Measurements from ENCODE around the gene PLP2.

PLP2 gene

DNA sequence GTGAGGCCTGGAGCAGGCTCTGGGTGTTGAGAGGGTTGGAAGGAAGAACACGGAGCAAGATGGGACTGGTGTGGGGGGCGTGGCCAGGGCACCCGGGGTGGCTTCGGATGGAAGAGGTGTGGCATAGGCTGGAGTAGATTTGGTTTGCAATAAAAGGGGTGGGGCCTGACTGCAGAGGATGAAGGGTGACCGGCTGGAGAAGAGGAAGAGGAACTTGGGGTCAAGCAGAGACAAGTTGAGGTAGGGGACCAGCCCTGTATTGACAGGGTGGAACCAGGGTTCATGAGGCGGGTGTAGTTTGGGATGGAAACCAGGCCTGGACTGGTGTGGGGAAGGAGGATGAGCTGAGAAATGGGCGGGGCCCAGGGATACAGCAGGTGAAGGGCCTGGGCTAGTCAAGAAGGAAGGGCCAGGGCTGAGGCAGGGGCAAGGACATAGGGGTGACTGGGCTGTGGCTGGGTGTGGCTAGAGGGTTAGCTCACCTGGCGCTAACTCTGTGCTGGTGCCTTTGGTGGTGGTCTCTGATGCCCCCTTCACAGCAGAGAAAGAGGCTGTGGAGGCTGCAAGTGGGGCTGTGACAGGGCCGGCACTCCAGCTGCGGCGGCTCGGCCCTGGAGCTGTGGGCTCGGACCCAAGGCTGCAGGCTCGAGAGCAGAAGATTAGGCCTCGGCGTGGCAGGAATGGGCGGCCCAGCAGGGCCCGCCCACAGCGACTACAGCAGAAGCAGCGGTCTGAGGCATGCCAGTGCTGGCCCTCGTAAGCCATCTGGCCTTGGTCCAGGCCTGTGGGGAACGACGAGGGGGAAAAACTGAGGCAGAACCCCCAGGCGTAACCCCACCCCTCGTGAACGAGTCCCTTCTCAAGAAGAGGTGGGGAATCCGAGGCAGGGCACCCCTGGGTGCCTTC lies 5.0 kb downstream of the PLP2 start:
- Histone ChIP-seq H3K36me3 (ENCODE audit: control insufficient read depth, insufficient read depth, low read length) (peaks cover 25% of the 10 kb centered on the region), H3K9me3 (ENCODE audit: control insufficient read depth, low read length) (no peaks in the 10 kb centered on the region), H3K4me1 (ENCODE audit: control insufficient read depth, insufficient read depth, low read length, poor library complexity, severe bottlenecking) (no peaks in the 10 kb centered on the region), H3K27ac (ENCODE audit: low read depth, low read length, severe bottlenecking) (no peak overlapping the region), H3K4me3 (ENCODE audit: extremely low read depth, insufficient read depth, low read length, poor library complexity, severe bottlenecking) (no peak overlapping the region)
- WGBS, 2 experiments (ENCODE audit: insufficient coverage in 2 of 2): 90 to 91% methylated on average over 12 to 17 of the region's 27 CpGs

DNA sequence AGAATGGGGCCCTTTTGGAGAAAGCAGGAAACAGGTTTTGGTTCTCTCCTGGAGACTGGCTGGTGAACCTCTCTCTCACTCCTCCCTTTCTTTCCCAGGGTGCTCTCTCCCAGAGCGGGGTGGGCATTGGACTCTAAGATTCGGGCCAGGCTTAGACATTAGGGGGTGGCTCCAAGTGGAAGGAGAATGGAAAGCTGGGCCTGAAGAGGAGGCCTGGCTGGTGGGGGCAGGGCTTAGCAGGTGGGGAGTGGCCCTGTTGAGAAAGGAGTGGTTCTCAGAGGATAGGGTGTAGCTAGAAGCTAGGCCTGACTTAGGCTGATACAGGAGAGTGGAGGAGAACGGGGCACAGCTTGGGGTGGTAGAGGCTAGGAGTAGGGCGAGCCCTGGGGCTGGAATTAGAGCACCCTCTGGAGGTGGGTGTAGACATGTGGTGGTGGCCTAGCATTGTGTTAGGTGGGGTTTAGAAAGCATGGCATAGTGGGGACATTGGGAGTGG lies 5.7 kb downstream of the PLP2 start:
- Histone ChIP-seq H3K4me1 (ENCODE audit: control insufficient read depth, insufficient read depth, low read length, poor library complexity, severe bottlenecking) (no peaks in the 10 kb centered on the region), H3K4me3 (ENCODE audit: extremely low read depth, insufficient read depth, low read length, poor library complexity, severe bottlenecking) (no peak overlapping the region), H3K36me3 (ENCODE audit: control insufficient read depth, insufficient read depth, low read length) (peaks cover 25% of the 10 kb centered on the region), H3K27ac (ENCODE audit: low read depth, low read length, severe bottlenecking) (no peak overlapping the region), H3K9me3 (ENCODE audit: control insufficient read depth, low read length) (no peaks in the 10 kb centered on the region)
- no CpG with 5 or more reads among the region's 4 CpGs for WGBS, 2 experiments (ENCODE audit: insufficient coverage in 2 of 2)

DNA sequence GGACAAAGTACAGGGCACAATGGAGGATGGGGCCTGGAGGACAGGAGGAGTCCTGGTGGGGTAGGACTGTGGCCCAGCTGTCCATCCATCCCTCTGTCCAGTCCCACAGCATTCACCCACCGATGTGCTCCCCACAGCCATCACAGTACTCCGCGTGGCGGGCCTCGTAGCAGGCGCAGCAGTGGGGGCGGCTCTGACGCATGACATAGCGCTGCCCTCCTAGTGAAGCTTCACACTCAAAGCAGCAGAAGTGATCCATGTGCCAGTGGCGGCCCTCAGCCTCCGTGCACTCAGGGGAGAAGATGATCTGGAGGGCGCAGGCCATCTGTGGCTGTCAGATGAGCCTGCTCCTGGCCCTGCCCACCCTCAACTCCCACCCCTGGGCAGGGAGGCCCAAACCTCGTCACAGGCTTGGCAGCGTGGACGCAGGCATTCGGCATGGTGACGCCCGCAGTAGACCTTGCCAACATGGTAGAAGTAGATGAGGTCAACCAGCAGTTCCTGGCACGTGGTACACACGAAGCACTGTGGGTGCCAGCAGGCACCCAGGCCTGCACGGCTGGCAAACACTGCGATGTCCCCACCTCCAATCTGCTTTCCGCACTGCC lies 6.3 kb downstream of the PLP2 start:
- Histone ChIP-seq H3K4me3 (ENCODE audit: extremely low read depth, insufficient read depth, low read length, poor library complexity, severe bottlenecking) (no peak overlapping the region), H3K9me3 (ENCODE audit: control insufficient read depth, low read length) (no peaks in the 10 kb centered on the region), H3K4me1 (ENCODE audit: control insufficient read depth, insufficient read depth, low read length, poor library complexity, severe bottlenecking) (no peaks in the 10 kb centered on the region), H3K27ac (ENCODE audit: low read depth, low read length, severe bottlenecking) (no peak overlapping the region), H3K36me3 (ENCODE audit: control insufficient read depth, insufficient read depth, low read length) (peaks cover 27% of the 10 kb centered on the region)
- 95 to 100% methylated on average over 9 to 10 of the region's 23 CpGs for WGBS, 2 experiments (ENCODE audit: insufficient coverage in 2 of 2)

DNA sequence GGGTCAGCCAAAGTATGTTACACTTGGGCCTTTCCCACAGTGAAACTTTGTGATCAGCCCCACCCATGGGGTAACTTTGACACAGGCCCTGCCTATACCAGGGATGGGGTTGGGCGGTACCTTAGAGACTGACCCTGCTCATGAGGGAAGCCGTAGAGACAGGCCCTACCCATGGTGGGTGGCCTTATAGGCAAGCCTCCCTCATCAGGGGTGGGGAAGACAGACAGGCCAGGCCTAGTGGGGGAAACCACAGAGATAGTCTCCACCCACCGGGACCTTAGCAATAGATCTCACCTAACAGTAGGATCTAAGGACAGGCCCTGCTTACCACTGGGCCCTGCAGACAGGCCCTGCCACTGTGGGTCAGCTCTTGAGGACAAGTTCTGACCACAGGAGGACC lies 6.8 kb downstream of the PLP2 start:
- WGBS, 2 experiments (ENCODE audit: insufficient coverage in 2 of 2): no CpG with 5 or more reads among the region's 3 CpGs
- Histone ChIP-seq H3K4me3 (ENCODE audit: extremely low read depth, insufficient read depth, low read length, poor library complexity, severe bottlenecking) (no peak overlapping the region), H3K4me1 (ENCODE audit: control insufficient read depth, insufficient read depth, low read length, poor library complexity, severe bottlenecking) (no peaks in the 10 kb centered on the region), H3K9me3 (ENCODE audit: control insufficient read depth, low read length) (no peaks in the 10 kb centered on the region), H3K36me3 (ENCODE audit: control insufficient read depth, insufficient read depth, low read length) (peaks cover 31% of the 10 kb centered on the region), H3K27ac (ENCODE audit: low read depth, low read length, severe bottlenecking) (no peak overlapping the region)

DNA sequence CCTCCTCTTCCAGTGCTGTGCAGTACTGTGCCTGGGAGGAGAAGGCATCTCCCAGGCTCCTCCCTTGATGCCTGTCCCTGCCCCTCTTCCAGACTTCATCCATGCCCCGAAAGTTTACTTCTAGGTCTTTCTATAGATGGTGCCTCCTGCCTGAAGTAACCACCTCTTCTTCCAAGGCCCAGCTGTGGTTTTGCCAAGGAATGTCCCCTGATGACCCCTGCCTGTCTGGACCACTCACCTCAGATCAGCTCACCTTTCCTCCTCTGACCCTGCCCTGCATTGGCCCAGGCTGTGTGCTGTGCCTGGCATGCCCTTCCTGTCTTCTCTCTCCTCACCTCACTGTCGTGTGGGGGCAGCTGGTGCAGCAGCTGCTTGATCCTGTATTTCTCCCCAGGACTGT lies 7.7 kb downstream of the PLP2 start:
- Histone ChIP-seq H3K27ac (ENCODE audit: low read depth, low read length, severe bottlenecking) (no peak overlapping the region), H3K36me3 (ENCODE audit: control insufficient read depth, insufficient read depth, low read length) (peaks cover 31% of the 10 kb centered on the region), H3K4me3 (ENCODE audit: extremely low read depth, insufficient read depth, low read length, poor library complexity, severe bottlenecking) (no peak overlapping the region), H3K9me3 (ENCODE audit: control insufficient read depth, low read length) (no peaks in the 10 kb centered on the region), H3K4me1 (ENCODE audit: control insufficient read depth, insufficient read depth, low read length, poor library complexity, severe bottlenecking) (peaks cover 5% of the 10 kb centered on the region)
- 100% methylated on average over 1 of the region's 2 CpGs; no CpG with 5 or more reads in 1 of the 2 experiments for whole genome bisulfite sequencing, 2 experiments (ENCODE audit: insufficient coverage in 2 of 2)

DNA sequence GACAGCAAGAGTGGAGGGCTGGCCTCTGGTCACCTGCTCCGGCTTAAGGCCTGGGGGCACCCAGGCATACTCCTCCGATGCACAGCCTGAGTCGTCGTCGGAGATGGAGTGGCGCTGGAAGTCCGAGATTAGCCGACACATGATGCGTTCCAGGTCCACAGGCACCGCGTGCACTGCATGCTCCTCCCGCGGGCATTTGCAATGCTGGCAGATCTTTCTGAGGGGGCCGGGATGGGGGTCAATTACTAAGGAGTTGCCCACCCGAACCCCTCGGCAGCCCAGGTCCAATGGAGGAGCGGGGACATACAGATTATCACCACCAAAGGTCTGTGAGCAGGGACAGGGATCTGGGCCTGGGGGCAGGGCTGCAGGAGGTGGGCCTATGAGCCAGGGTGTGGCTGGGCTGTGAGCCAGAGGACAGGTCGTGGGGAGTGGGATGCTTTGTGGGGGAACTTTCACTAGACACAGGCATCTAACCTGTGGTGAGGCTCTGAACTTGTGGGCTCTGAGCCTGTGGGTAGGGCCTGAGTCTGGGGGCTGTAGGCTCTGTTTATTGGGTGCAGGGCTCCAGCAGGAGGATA lies 12.1 kb downstream of the PLP2 start:
- H3K27ac ChIP-seq (ENCODE audit: low read depth, low read length, severe bottlenecking): no peak overlapping the region
- H3K36me3 ChIP-seq (ENCODE audit: control insufficient read depth, insufficient read depth, low read length): peaks cover 16% of the 10 kb centered on the region
- H3K4me3 ChIP-seq (ENCODE audit: extremely low read depth, insufficient read depth, low read length, poor library complexity, severe bottlenecking): no peak overlapping the region
- H3K9me3 ChIP-seq (ENCODE audit: control insufficient read depth, low read length): no peaks in the 10 kb centered on the region
- H3K4me1 ChIP-seq (ENCODE audit: control insufficient read depth, insufficient read depth, low read length, poor library complexity, severe bottlenecking): peaks cover 5% of the 10 kb centered on the region
- WGBS, 2 experiments (ENCODE audit: insufficient coverage in 2 of 2): 93 to 99% methylated on average over 5 to 13 of the region's 18 CpGs

DNA sequence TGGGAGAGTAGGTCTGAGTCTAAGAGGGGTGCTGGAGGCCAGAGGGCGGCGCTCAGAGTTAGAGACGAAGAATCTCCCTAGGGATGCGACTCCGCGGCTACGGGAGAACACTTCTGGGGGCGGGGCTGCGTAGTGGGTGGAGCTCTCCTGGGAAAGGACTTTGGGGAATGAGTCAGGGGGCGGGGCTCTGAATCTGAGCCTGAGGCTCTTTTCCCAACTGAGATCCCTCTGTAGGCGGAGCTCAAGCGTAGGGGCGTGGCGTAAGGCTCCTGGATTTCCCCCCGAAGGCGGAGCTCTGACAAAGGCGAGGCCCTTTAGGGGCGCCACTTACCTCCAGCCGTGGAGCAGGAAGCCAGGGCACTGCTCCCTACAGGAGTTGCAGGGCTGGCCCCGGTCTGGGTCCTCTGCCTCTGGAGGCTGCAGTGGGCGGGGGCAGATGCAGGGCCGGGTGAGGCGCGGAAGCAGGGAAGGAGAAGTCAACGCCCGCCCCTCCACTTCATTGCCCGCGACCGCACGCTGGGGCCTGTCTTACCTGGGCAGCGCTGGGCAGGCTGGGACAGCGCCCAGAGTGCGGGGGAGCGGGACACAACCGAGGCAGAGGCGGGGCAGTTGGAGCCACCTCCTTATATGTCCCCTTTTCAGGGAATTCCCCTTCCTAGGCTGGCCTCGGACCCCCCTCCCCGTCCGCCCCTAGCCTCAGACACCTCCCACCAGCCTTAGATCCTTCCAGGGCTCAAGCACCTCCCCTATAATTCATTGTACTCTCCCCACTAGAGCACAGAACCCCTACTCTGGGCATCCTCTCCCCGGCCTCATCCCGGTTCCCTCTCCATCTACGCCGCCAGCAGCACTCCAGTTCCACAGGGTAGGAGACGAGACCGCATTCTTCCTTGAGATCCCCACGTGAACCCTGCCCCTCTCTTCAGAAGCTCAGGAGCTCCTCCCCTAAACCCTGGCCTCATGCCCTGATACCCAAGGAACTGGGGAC lies 12.9 kb downstream of the PLP2 start:
- H3K27ac ChIP-seq (ENCODE audit: low read depth, low read length, severe bottlenecking): no peak overlapping the region
- H3K4me3 ChIP-seq (ENCODE audit: extremely low read depth, insufficient read depth, low read length, poor library complexity, severe bottlenecking): peak overlapping the region; percentile 52
- WGBS, 2 experiments (ENCODE audit: insufficient coverage in 2 of 2): 3 to 5% methylated on average over 11 to 18 of the region's 46 CpGs
- no peaks in the 10 kb centered on the region for H3K9me3 ChIP-seq (ENCODE audit: control insufficient read depth, low read length)
- H3K36me3 ChIP-seq (ENCODE audit: control insufficient read depth, insufficient read depth, low read length): peaks cover 9% of the 10 kb centered on the region
- peaks cover 5% of the 10 kb centered on the region for H3K4me1 ChIP-seq (ENCODE audit: control insufficient read depth, insufficient read depth, low read length, poor library complexity, severe bottlenecking)

DNA sequence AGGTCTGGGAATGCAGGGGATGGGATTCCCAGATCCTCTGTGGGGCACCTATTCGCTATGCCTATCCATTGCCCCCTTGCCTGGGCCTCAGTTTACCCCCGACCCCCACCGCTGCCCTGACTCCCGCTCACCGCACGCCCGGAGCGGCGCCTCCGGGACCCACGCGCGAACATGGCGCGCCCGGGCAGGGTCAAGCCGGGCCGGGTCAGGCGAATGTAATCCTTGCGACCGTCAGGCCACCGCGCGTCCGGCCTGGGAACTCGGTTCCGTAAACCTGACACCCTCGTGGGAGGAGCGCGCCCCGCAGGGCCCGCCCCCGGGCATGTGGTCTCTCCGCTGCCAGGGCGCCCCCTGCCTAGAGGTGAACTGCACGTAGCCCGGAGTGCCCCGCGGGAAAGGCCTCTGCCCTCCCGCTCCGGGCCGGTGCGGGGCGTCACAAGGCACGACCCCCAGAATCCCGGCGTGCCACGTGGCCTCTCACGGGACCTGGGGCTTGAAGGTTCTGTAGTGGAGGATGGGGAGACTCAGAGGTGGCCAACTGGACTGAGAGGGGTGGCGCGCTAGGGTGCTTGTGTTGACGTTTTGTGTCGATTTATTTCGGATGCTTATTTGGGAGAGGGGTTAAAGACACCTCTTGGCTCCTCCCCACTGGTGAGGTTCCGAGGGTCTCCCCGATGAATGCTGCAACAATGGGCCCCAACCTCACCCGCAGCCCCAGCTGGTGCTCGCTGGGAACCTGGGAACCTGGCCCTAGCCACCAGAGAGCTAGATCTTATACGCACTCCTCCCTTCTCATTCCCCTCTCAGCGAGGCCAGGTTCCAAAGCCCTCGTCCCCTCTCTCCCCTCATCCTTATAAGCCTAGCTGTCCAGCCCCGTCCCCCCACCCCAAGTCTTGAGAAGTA lies 14.7 kb downstream of the PLP2 start, which contains the start of gene PRICKLE3:
PRICKLE3 (minus strand) TSS at position 249 of the 903 bp plus-strand sequence; CDS start at position 173, 76 bp downstream.
- Histone ChIP-seq H3K4me1 (ENCODE audit: control insufficient read depth, insufficient read depth, low read length, poor library complexity, severe bottlenecking) (peaks cover 5% of the 10 kb centered on the region), H3K9me3 (ENCODE audit: control insufficient read depth, low read length) (no peaks in the 10 kb centered on the region), H3K4me3 (ENCODE audit: extremely low read depth, insufficient read depth, low read length, poor library complexity, severe bottlenecking) (peak within 1 kb of the TSS; percentile 52), H3K27ac (ENCODE audit: low read depth, low read length, severe bottlenecking) (peak within 1 kb of the TSS; percentile 29), H3K36me3 (ENCODE audit: control insufficient read depth, insufficient read depth, low read length) (peaks cover 5% of the 10 kb centered on the region)
- 1 to 5% methylated on average over 16 to 30 of the region's 62 CpGs for WGBS, 2 experiments (ENCODE audit: insufficient coverage in 2 of 2)

DNA sequence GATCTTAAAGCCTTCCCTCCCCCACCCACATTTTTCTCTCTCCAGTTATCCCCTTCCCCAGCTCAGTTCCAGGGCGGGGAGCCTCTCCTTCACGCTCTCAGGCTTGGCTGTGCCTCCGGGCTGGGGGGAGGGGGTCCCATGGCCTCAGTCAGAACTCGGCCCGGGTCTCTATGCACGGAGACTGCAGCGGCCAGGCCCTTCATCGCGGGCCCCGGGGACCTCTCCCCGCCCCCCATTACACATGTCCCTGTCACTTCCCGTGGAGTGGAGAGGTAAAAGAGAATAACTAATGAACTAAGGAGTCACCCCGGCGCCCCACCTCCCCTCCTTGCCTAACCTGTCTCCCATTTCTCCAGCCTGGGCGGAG lies 15.3 kb downstream of the PLP2 start:
- peaks cover 5% of the 10 kb centered on the region for H3K36me3 ChIP-seq (ENCODE audit: control insufficient read depth, insufficient read depth, low read length)
- peak overlapping the region; percentile 10 for H3K27ac ChIP-seq (ENCODE audit: low read depth, low read length, severe bottlenecking)
- peaks cover 5% of the 10 kb centered on the region for H3K4me1 ChIP-seq (ENCODE audit: control insufficient read depth, insufficient read depth, low read length, poor library complexity, severe bottlenecking)
- H3K9me3 ChIP-seq (ENCODE audit: control insufficient read depth, low read length): no peaks in the 10 kb centered on the region
- H3K4me3 ChIP-seq (ENCODE audit: extremely low read depth, insufficient read depth, low read length, poor library complexity, severe bottlenecking): no peak overlapping the region
- WGBS, 2 experiments (ENCODE audit: insufficient coverage in 2 of 2): no CpG with 5 or more reads among the region's 15 CpGs
